Stromal cell of bone marrow (primary cell): Measurements from ENCODE around the gene PLEKHB1.

Experiments
- DNase-seq: peaks from one replicate; pipeline ENCODE4 v3.0.0-alpha.2; 2012; ENCODE audit warnings: low read depth

PLEKHB1 gene

DNA sequence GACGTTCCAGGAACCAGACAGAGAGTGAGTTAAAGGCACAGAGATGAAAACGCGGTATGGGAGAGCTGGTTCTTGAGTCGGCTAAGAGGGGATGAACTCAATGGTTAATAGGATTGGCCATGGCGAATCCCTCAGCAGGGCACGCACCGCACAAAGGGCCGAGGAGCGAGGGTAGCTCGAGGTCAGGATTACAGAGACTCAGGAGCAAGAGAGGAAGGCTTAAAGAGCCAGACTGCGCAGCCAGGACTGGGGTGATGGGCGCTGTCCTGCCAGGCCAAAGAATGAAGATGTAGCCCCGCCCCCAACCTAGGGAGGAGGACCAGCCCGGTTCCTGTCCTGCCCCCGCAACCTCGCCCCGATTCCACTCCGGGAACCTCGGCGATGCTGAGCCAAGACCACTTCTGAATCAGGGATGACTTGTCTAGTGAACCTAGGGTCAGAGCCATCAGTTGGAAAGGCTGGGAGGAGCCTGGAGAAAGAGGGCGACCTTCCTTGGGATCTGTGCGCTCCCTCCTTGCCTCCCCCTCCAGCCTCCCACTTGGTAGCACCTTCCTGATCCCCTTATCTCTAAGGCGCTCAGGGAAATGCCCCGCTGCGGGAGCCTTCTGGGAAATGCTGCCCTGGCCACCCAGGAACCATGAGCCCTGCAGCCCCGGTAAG is at the start of gene PLEKHB1:
PLEKHB1 (plus strand) TSS at position 610 of the 660 bp plus-strand sequence; CDS start at position 638, 28 bp downstream.
- DNase-seq, result no peak

DNA sequence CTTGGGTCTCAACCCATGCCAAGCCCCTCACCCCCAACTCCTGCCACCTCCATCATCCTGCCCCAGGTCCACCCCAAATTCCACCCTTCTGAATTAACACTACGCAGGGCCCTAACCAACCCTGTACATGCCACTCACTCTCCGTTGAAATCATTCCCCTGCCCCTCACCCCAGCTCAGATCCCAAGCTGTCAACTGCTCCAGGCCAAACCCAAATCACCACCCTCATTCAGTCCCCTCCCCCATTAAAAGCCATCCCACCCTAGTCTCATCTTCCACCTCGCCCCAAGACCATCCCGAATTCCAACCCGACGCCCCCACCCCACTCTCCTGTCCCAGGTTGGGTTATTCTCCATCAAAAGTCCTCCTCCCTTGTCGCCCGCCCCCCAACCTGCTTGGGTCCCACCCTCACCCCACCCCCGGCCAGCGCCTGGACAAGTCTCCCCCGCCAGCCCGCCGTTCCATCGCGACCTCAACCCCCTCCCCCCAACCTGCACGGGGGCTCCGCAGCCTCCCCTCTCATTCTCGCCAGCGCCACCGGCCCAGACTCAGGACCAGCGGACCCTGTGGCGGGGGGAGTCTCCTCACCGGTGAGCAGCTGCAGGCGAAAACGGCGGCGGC is 48.9 kb upstream of the PLEKHB1 start:
- DNase-seq, result no peak

- peak; percentile 98 for DNase-seq
These were observed 48.2 kb upstream of the PLEKHB1 start, which contains the start of gene FAM168A for GRCh38 chr11:73597956-73598718. Gene FAM168A (minus strand): TSS chr11:73598112. CDS start chr11:73468474, 129,638 bp downstream.

GRCh38 chr11:73598719-73599379 is 47.5 kb upstream of the PLEKHB1 start:
- no peak for DNase-seq

DNA sequence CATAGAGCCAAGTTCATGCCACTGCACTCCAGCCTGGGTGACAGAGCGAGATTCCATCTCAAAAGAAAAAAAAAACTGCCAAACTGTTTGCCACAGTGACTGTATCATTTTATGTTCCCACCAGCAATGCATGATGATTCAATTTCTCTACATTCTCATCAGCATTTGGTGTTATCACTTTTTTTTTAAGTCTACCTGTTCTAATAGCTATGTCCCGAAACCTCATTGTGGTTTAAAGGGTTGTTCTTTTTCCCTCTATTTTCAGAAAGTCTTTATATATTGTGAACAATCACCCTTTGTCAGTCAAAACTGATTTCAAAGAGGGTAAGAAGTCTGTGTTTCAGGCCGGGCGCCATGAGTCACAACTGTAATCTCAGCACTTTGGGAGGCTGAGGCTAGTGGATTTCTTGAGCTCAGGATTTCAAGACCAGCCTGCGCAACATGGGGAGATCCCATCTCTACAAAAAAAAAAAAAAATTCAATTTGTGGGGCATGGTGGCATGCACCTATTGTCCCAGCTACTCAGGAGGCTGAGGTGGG is 33.7 kb upstream of the PLEKHB1 start:
- no peak for DNase-seq

DNA sequence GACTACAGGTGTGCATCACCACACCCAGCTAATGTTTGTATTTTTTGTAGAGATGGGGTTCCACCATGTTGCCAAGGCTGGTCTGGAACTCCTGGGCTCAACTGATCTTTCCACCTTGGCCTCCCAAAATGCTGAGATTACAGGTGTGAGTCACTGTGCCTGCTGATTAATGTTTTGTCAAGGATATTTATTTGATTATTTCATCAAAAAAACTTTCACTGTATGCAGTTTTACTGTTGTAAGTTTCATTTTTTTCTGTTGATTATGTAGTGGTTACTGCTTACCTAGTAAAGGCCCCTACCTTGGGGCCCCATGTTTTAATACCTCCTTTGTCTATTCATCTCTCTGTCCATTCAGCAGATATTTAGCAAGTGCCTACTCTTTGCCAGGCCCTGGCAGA is 31.8 kb upstream of the PLEKHB1 start:
- DNase-seq, result no peak

- no peak for DNase-seq
These were observed 23.3 kb upstream of the PLEKHB1 start for GRCh38 chr11:73622926-73623593.

DNA sequence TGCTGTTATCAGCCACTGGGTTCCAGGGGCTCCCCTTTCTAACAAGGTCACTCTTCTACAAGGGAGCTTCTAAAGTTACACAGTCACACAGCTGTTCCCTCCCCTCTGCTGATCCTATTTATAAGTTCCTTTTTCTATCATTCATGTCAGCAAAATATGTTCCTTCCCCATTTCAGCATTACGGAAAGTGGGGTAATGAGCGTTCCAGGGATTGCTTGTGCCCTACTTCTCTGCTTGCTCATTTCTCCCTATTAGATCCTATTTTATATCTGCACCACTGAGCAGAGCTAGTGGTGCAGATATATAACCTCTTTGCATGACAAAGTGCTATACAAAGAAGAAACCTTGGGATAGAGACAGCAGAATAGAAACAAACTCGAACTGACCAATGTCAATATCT is 22.7 kb upstream of the PLEKHB1 start:
- no peak for DNase-seq

DNA sequence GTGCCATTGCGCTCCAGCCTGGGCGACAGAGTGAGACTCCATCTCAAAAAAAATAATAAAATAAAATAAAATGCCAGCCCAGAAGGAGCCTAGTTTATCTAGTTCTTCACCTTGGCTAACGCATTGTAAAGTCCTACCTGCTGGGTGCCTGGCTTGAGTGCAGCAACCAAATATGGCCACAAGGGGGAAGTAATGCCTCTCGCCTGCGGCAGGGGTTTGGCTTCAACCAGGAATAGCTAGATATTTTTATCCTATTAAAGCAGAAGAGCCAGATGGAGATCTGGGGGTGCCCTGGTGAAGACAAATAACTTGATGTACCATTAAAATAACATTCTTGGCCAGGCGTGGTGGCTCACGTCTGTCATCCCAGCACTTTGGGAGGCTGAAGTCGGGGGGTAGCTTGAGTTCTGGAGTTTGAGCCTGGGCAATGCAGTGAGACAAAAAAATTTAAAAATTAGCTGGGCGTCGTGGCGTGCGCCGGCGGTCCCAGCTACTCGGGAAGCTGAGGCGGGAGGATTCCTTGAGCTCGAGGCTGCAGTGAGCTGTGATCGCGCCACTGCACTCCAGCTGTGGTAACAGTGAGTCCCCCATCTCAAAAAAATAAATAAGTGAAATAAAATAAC is 20.6 kb upstream of the PLEKHB1 start:
- DNase-seq, result peak; percentile 33

- DNase-seq, result no peak
These were observed 16.5 kb upstream of the PLEKHB1 start for GRCh38 chr11:73629907-73630306.

DNA sequence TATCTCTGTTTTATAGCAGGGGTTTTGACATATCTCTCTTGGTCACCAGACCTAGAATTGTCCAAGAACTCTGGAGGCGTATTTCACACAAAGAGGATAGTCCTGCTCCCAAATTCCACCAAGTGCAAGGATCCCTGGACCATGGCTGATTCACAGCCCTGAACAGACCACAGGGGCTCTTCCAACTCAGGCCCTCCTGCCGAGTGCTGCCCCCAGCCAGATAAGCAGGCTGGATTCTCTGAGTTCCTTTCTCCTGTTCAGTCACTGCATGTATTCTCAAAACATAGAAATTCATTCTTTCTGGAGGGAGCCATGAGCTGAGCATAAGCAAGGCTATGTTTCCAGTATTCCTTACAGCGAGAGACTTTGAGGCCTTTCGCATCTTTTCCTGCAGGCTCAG is 13.4 kb upstream of the PLEKHB1 start:
- DNase-seq, result no peak

- no peak for DNase-seq
These were observed 12.4 kb upstream of the PLEKHB1 start for GRCh38 chr11:73633999-73634398.

- DNase-seq, result no peak
These were observed 10.7 kb upstream of the PLEKHB1 start for GRCh38 chr11:73635721-73636120.

DNA sequence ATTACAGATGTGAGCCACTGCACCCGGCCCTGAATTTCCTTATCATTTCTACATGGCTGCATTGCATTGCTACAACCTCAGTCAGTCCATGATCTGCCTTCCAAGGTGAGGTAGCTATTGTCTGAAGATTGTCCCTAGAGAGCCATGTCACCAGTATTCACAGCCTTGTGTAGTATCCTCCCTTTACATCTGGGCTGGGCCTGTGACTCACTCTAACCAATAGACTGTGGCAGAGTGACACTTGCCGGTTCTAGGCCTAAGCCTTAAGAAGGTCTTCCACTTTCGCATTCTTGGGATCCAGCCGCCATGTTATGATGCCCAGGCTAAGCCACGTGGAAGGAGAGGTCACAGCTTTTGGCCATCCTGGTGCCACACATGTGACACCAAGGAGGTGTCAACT is 10.1 kb upstream of the PLEKHB1 start:
- no peak for DNase-seq

DNA sequence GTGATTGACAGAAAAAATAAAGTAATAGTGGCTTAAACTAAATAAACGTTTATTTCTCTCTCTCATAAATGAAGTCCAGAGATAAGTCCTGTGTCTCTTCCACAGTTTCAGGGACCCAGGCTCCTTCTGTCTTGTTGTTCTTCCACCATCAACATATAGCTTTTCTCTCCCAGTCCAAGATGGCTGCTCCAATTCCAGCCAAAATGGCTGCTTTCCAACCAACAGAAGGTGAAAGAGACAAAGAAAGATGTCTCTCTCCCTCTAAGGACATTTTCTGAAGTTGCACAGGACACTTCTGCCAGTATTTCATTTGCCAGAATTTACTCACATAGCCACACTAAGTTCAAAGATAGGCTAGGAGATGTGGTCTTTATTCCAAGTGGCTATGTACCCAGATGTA is 9.4 kb upstream of the PLEKHB1 start:
- DNase-seq, result no peak

DNA sequence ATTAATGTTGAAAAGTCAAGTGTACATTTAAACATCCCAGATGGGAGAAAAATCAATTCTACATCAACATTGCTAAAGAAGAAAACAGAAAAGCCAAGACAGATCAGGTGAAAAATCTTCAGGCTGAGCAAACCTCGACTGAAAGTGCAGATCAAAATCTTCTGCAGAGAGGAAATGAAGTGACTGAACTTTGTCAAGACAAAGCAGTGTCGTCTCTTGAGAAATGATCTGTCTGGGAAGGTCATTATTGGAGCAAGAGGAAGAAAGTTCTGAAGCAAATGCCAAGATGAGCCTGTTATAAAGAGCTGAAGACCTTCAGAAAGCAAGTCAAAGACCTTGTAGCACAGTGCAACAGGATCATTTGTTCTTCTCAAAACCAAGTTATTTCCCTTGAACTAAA is 5.8 kb upstream of the PLEKHB1 start:
- no peak for DNase-seq

DNA sequence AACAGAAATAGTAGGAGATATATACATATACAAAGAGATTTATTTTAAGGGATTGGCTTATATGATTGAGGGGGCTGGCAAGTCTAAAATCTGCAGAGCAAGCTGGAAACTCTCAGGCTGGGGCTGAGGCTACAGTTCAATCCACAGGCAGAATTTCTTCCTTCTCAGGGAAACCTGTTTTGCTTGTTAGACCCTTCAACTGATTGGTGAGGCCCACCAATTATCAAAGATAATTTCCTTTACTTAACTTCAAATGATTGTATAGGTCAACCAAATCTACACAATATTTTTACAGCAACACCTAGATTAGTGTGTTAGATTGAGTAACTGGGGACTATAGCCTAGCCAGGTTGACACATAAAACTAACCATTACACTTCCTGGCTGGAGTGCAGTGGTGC is 4.7 kb upstream of the PLEKHB1 start:
- DNase-seq, result no peak

- DNase-seq, result no peak
These were observed 1.0 kb upstream of the PLEKHB1 start for GRCh38 chr11:73645121-73645969.

- DNase-seq, result peak; percentile 57
These were observed 1.2 kb downstream of the PLEKHB1 start for GRCh38 chr11:73647459-73648100.

DNA sequence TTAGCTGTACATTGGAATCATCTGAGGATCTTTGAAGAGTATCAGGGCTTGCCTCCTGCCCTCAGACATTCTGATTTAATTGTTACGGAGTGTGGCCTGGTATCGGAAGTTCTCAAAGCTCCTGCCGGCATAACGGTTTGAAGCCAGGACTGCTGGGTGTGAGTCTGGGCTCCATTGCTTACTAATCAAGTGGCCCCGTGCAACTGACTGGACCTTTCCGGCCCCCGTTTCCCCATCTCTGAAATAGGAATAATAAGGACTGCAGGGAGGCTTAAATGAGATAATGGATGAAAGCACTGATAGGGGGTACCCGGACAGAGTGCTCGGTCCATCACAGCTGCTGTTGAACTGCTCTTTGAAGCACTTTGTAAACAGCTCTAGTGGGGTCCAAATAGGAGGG is 1.7 kb downstream of the PLEKHB1 start:
- DNase-seq, result no peak
